NCI-H1417 (cell line): ENCODE data around the gene CDK10.
A peak's percentile ranks its signal among the peaks of the same experiment; 100 is the strongest.

Source experiments
- DNase-seq, 3 experiments: peaks; one replicate each; lab custom pipeline; 2025; lab: John Stamatoyannopoulos, UW

Gene CDK10

GRCh38 chr16:89711601-89712273 lies 25.2 kb downstream of the CDK10 start:
- DNase-seq = peak in 2 of 3 experiments; percentile 44 to 65

GRCh38 chr16:89712274-89712781 lies 25.8 kb downstream of the CDK10 start:
- peak in 1 of 3 experiments; percentile 46 for DNase-seq

- DNase-seq = no peak
Measured at GRCh38 chr16:89716493-89716892, 30.0 kb downstream of the CDK10 start.

DNA sequence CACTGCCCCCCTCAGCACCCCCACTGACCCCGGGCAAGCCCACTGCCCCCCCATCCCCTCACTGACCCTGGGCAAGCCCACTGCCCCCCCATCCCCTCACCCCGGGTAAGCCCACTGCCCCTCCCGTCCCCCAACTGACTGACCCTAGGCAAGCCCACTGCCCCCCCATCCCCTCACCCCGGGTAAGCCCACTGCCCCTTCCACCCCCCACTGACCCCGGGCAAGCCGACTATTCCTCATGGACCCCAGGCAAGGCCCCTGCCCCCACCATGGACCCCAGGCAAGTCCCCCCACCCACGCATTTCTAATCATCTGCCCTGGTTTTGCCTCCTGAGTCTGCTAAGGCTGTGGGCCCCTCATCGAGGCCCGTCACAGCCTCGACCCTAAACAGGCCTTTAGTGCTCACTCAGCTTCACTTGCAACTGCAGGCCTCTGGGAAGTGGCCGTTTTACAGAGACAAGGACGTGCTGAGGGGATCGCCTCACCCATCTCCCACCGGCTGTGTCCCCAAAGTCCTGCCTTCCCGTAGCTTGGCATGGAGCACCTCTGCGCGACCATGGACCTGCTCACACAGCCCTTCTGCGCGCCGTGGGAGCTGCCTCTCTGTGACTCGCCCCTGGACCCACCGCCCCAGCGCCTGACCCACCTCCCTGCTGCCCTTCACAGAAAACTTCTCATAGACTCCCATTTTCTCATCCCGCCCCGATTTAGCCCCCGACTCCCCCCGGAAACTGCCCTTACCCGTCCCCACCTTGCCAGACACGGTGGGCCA lies 30.6 kb downstream of the CDK10 start:
- no peak for DNase-seq

GRCh38 chr16:89717688-89718505 lies 31.4 kb downstream of the CDK10 start:
- no peak for DNase-seq

- peak in 2 of 3 experiments; percentile 72 to 84 for DNase-seq
Measured at GRCh38 chr16:89720551-89720812, 34.0 kb downstream of the CDK10 start.

- DNase-seq = peak; percentile 53 to 93 (median 92)
Measured at GRCh38 chr16:89720813-89721545, 34.5 kb downstream of the CDK10 start, which contains the start of the genes VPS9D1 and ZNF276. VPS9D1 (minus strand) TSS chr16:89720898; CDS start chr16:89720861, 37 bp downstream. ZNF276 (plus strand) TSS chr16:89721537; CDS start chr16:89721641, 104 bp downstream.

- peak in 2 of 3 experiments; percentile 61 to 73 for DNase-seq
Measured at GRCh38 chr16:89721546-89722391, 35.3 kb downstream of the CDK10 start.

GRCh38 chr16:89722392-89723278 lies 36.1 kb downstream of the CDK10 start:
- DNase-seq = no peak

- peak in 1 of 3 experiments; percentile 6 for DNase-seq
Measured at GRCh38 chr16:89723279-89724250, 37.1 kb downstream of the CDK10 start.

DNA sequence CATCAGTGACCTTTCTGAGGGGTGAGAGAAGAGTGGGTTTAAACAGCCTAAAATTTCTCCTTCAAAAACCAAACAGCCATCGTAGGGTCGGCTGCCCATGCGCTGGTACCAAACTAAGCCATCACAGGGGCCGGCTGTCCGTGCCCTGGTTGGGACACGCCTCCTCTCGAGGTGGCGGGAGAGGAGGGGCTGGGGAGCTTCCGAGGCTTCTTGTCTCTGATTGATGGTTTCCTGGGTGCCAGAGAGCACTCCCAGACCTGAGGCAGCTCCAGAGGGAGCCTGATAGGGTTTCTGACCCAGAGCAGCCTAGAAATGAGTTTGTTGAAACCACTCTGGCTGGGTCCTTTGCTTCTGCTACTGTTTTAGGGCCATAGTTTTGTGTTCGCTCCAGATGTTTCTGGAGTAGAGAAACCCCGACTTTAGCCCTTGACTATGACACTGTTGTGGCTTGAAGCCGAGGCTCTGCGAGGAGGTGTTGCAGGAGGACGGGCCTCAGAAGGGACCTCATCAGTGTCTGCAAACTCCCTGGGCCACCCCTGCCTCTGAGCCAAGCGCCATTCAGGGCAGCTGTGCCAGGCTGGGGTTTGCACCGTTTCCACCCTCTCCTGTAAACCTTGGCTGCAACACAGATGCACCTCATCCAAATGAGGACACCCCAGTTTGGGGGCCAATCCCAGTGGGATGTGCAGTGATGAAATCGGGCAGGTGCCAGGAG lies 41.1 kb downstream of the CDK10 start:
- DNase-seq = no peak

- no peak for DNase-seq
Measured at GRCh38 chr16:89729293-89729692, 42.8 kb downstream of the CDK10 start.

- no peak for DNase-seq
Measured at GRCh38 chr16:89729863-89730593, 43.5 kb downstream of the CDK10 start.

- DNase-seq = no peak
Measured at GRCh38 chr16:89730610-89731234, 44.2 kb downstream of the CDK10 start.

DNA sequence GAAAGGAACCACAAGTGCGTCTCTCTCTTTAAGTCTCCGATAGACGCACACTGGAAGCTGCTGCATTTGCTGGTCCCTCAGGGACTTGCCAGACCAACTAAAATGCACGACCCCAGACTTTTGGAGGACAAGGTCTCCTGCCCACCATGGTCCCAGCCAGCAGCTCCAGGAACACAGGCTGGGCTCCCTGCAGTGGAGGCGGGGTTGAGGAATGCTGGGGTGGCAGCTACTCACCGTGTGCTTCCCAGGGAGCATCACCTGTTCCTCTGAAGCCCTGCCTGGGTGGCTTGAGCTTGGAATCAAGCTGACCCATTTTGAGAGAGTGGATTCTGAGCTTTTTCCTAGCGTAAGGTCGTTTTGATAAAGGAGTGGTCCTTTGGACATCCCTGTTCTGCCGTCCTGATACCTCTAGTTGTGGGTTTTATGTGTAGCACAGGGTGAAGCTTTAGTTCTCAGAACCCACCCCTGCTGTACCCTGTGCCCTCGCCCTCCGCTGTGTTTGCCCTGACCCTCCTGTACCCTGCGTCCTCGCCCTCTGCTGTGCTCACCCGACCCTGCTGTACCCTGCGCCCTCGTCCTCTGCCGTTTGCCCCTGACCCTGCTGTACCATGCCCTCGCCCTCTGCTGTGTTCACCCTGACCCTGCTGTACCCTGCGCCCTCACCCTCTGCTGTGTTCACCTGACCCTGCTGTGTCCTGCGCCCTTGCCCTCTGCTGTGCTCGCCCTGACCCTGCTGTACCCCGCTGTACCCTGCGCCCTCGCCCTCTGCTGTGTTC lies 45.8 kb downstream of the CDK10 start:
- DNase-seq = no peak

- no peak for DNase-seq
Measured at GRCh38 chr16:89732918-89733242, 46.4 kb downstream of the CDK10 start.
